ENCODE results near the gene ALDH3B1.

- TF ChIP-seq CTCF (conservative IDR thresholded peaks at IDR 0.05; ENCODE audit: low read length) (peak; percentile 59), EZH2phosphoT487 (IDR thresholded peaks at IDR 0.05; ENCODE audit: borderline replicate concordance) (no peak)
Observed at GRCh38 chr11:68025047-68025446, 14.9 kb downstream of the ALDH3B1 start.
